IPS-20b (cell line): ENCODE data around the gene SH3PXD2A.
"Not testable (repeated sequence)": the region's sequence is repeated elsewhere in the genome, so short reads cannot be mapped to it uniquely, and the experiment has no call there.

ENCODE experiments used
- H3K27ac ChIP-seq: one replicate; pipeline ENCODE4 v1.5.1; 2013; ENCODE audit warnings: low read length
- H3K27me3 ChIP-seq: 2 replicates; pipeline ENCODE4 v1.6.1; 2013; ENCODE audit warnings: mild to moderate bottlenecking, low read length, inconsistent platforms; ENCODE audit not compliant: insufficient read depth
- H3K36me3 ChIP-seq: 2 replicates; pipeline ENCODE4 v1.6.1; 2013; ENCODE audit warnings: low read depth, mild to moderate bottlenecking, inconsistent platforms, low read length, moderate library complexity; ENCODE audit not compliant: insufficient read depth
- H3K4me1 ChIP-seq: 2 replicates; pipeline ENCODE4 v1.6.1; 2013; ENCODE audit warnings: mild to moderate bottlenecking, control low read depth, inconsistent platforms, low read length, moderate library complexity; ENCODE audit not compliant: insufficient read depth
- H3K4me3 ChIP-seq: 2 replicates; pipeline ENCODE4 v1.5.1; 2013; ENCODE audit warnings: mild to moderate bottlenecking, low read length, inconsistent platforms
- H3K9ac ChIP-seq: 2 replicates; pipeline ENCODE4 v1.6.1; 2013; ENCODE audit warnings: low read depth, mild to moderate bottlenecking, inconsistent platforms, low read length, moderate library complexity
- H3K9me3 ChIP-seq: 2 replicates; pipeline ENCODE4 v1.6.1; 2013; ENCODE audit warnings: mild to moderate bottlenecking, low read depth, low read length, inconsistent platforms; ENCODE audit not compliant: insufficient read depth

SH3PXD2A gene

GRCh38 chr10:103814626-103815370, 40.6 kb downstream of the SH3PXD2A start:
- no peaks in the 10 kb centered on the region for H3K9me3 ChIP-seq
- no peaks in the 10 kb centered on the region for H3K4me1 ChIP-seq
- no peak overlapping the region for H3K4me3 ChIP-seq
- H3K27ac ChIP-seq, result no peak overlapping the region
- H3K9ac ChIP-seq, result no peak overlapping the region
- no peaks in the 10 kb centered on the region for H3K36me3 ChIP-seq
- H3K27me3 ChIP-seq, result no peaks in the 10 kb centered on the region

GRCh38 chr10:103814105-103814504, 41.3 kb downstream of the SH3PXD2A start:
- Histone ChIP-seq H3K9ac (no peak overlapping the region), H3K27ac (no peak overlapping the region), H3K4me1 (no peaks in the 10 kb centered on the region), H3K9me3 (no peaks in the 10 kb centered on the region), H3K36me3 (no peaks in the 10 kb centered on the region), H3K4me3 (no peak overlapping the region), H3K27me3 (no peaks in the 10 kb centered on the region)

GRCh38 chr10:103813312-103813711, 42.1 kb downstream of the SH3PXD2A start:
- not testable (repeated sequence) for H3K36me3 ChIP-seq, H3K9me3 ChIP-seq, H3K4me3 ChIP-seq, H3K9ac ChIP-seq, H3K27ac ChIP-seq, H3K4me1 ChIP-seq, H3K27me3 ChIP-seq

- H3K4me3 ChIP-seq, result no peak overlapping the region
- no peak overlapping the region for H3K27ac ChIP-seq
Measured at GRCh38 chr10:103812432-103812831, 42.9 kb downstream of the SH3PXD2A start.

GRCh38 chr10:103812004-103812403, 43.4 kb downstream of the SH3PXD2A start:
- Histone ChIP-seq H3K4me1 (no peaks in the 10 kb centered on the region), H3K27me3 (no peaks in the 10 kb centered on the region), H3K4me3 (no peak overlapping the region), H3K36me3 (no peaks in the 10 kb centered on the region), H3K9ac (no peak overlapping the region), H3K27ac (no peak overlapping the region), H3K9me3 (no peaks in the 10 kb centered on the region)

More at GRCh38 chr10:103812432-103812831, 42.9 kb downstream of the SH3PXD2A start:
- no peaks in the 10 kb centered on the region for H3K36me3 ChIP-seq
- no peaks in the 10 kb centered on the region for H3K4me1 ChIP-seq
- no peak overlapping the region for H3K9ac ChIP-seq
- no peaks in the 10 kb centered on the region for H3K27me3 ChIP-seq
- H3K9me3 ChIP-seq, result no peaks in the 10 kb centered on the region

GRCh38 chr10:103811463-103811862, 43.9 kb downstream of the SH3PXD2A start:
- H3K4me1 ChIP-seq, result no peaks in the 10 kb centered on the region
- no peaks in the 10 kb centered on the region for H3K36me3 ChIP-seq
- no peak overlapping the region for H3K4me3 ChIP-seq
- no peaks in the 10 kb centered on the region for H3K9me3 ChIP-seq
- H3K9ac ChIP-seq, result no peak overlapping the region
- H3K27ac ChIP-seq, result no peak overlapping the region
- H3K27me3 ChIP-seq, result no peaks in the 10 kb centered on the region

- Histone ChIP-seq H3K4me3 (no peak overlapping the region), H3K36me3 (no peaks in the 10 kb centered on the region), H3K27ac (no peak overlapping the region), H3K27me3 (no peaks in the 10 kb centered on the region), H3K9me3 (no peaks in the 10 kb centered on the region), H3K4me1 (peaks cover 8% of the 10 kb centered on the region; the same call in 1 of the 2 replicates), H3K9ac (no peak overlapping the region)
Measured at GRCh38 chr10:103808780-103809179, 46.6 kb downstream of the SH3PXD2A start.

GRCh38 chr10:103807996-103808395, 47.4 kb downstream of the SH3PXD2A start:
- Histone ChIP-seq H3K9me3 (no peaks in the 10 kb centered on the region), H3K27ac (no peak overlapping the region), H3K4me3 (no peak overlapping the region), H3K9ac (no peak overlapping the region), H3K27me3 (no peaks in the 10 kb centered on the region), H3K4me1 (peaks cover 11% of the 10 kb centered on the region; the same call in 1 of the 2 replicates), H3K36me3 (no peaks in the 10 kb centered on the region)

- Histone ChIP-seq H3K9me3 (no peaks in the 10 kb centered on the region), H3K4me3 (no peak overlapping the region), H3K9ac (no peak overlapping the region), H3K36me3 (no peaks in the 10 kb centered on the region), H3K4me1 (peaks cover 11% of the 10 kb centered on the region; the same call in 1 of the 2 replicates), H3K27me3 (no peaks in the 10 kb centered on the region), H3K27ac (no peak overlapping the region)
Measured at GRCh38 chr10:103806395-103807187, 48.8 kb downstream of the SH3PXD2A start.

- Histone ChIP-seq H3K27me3 (no peaks in the 10 kb centered on the region), H3K4me1 (peaks cover 11% of the 10 kb centered on the region; the same call in 1 of the 2 replicates), H3K27ac (no peak overlapping the region), H3K36me3 (no peaks in the 10 kb centered on the region), H3K9ac (no peak overlapping the region), H3K4me3 (no peak overlapping the region), H3K9me3 (no peaks in the 10 kb centered on the region)
Measured at GRCh38 chr10:103805781-103806180, 49.6 kb downstream of the SH3PXD2A start.

GRCh38 chr10:103804871-103805270, 50.5 kb downstream of the SH3PXD2A start:
- Histone ChIP-seq H3K9me3 (no peaks in the 10 kb centered on the region), H3K9ac (peak overlapping the region; percentile 48; the same call in 1 of the 2 replicates), H3K4me1 (peaks cover 11% of the 10 kb centered on the region; the same call in 1 of the 2 replicates)

GRCh38 chr10:103803941-103804340, 51.4 kb downstream of the SH3PXD2A start:
- Histone ChIP-seq H3K4me3 (no peak overlapping the region), H3K27ac (no peak overlapping the region), H3K36me3 (no peaks in the 10 kb centered on the region), H3K9me3 (no peaks in the 10 kb centered on the region), H3K9ac (no peak overlapping the region), H3K4me1 (peaks cover 11% of the 10 kb centered on the region; the same call in 1 of the 2 replicates), H3K27me3 (no peaks in the 10 kb centered on the region)

More at GRCh38 chr10:103804871-103805270, 50.5 kb downstream of the SH3PXD2A start:
- Histone ChIP-seq H3K27ac (no peak overlapping the region), H3K27me3 (no peaks in the 10 kb centered on the region), H3K4me3 (no peak overlapping the region), H3K36me3 (no peaks in the 10 kb centered on the region)
